ENCODE results near the gene GNAO1. TPM values are rescaled to one million over a fixed set of nuclear protein-coding genes. Genes with fewer than 3 reads are reported as not detected.
"Not testable (repeated sequence)": the region's sequence is repeated elsewhere in the genome, so short reads cannot be mapped to it uniquely, and the experiment has no call there.

Gene GNAO1
- total RNA-seq, 1 donor from 2014 or later, result 1.8 TPM

GRCh38 chr16:56365552-56365951 is 174.3 kb downstream of the GNAO1 start:
- DNase-seq, result no peak

DNA sequence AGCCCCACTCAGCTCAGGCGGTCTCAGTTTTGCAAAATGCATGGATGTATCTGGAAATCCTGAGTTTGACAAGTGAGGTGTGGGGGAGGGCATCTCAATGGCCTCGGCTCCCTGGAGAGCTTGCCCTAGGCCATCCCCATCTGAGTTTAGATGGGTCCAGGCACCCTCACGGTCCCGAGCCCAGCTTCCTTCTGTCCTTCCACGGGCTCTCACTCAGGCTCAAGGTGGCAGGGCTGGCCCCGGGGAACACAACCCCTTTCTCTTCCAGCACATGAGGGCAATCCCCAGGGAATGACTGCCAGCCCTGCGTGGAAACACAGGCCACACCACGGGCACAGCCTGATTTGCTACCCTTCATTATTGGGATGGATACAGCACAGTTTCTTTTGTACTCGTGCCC is 175.7 kb downstream of the GNAO1 start:
- DNase-seq, result no peak

DNA sequence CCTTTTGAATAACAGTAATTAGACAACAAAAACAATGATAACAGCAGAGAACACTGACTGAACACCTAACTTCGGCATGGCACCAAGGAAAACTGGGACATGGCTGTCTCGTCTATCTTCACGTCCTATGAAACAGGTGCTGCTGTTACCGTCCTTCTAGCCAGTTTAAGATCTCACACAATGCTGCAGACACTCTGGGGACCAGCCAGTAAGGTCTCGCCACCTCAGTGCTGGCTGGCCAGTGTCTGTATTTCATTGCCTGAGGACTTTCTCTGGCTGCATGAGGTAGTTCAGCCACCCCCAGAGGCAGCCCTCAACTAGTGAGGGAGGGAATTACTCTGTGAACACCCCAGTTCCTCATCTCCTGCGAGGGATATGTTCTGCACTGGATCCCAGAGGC is 176.5 kb downstream of the GNAO1 start:
- no peak for DNase-seq

GRCh38 chr16:56368545-56368944 is 177.3 kb downstream of the GNAO1 start:
- DNase-seq, result no peak

DNA sequence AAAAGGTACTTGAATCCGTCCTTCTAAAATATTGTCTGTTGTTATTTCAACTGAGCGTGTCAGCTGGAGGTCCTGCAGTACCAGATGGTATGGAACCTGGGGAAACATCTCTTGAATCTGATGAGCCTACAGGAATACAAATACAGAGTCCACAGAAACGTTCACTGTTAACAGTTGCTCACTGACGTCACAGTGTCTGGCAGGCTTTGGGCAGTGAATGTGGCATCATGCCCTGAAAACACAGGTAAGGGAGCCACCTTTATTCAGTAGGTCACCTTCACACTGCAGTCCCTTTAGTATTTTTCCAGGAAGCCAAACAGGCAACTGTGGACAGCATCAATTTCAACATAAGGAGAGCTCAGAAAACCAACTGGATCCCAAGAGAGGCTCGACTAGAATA is 177.9 kb downstream of the GNAO1 start:
- no peak for DNase-seq

DNA sequence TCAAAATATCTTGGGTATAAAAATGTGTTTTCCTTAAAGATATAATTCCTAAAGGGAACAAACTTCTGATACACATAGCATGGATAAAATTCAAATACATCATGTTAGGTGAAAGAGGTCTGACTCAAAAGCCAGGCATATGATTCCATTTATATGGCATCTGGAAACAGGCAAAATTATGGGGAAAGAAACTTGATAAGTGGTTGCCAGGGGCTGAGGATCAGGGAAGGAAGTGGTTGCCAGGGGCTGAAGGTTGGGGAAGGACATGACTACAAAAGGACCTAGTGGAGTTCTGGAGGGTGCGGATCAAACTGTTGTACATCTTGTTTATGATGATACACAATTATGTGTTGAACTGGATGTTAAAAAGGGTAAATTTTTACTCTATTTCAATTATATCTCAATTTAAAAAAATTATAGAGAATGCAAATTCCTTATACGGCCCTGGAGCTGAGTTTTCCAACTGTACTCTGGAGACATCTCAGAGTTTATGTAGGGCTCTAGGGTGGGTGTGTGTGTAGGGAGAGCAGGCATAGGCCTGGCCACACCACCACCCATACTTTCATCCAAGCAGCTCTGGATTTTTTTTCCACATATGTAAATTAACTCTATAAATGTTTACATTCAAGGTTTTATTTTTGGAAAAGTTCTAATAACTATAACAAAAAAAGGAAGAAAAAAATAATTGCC is 179.0 kb downstream of the GNAO1 start:
- DNase-seq, result no peak

GRCh38 chr16:56370875-56371659 is 179.8 kb downstream of the GNAO1 start:
- DNase-seq, result no peak

GRCh38 chr16:56371660-56371937 is 180.3 kb downstream of the GNAO1 start:
- no peak for DNase-seq

DNA sequence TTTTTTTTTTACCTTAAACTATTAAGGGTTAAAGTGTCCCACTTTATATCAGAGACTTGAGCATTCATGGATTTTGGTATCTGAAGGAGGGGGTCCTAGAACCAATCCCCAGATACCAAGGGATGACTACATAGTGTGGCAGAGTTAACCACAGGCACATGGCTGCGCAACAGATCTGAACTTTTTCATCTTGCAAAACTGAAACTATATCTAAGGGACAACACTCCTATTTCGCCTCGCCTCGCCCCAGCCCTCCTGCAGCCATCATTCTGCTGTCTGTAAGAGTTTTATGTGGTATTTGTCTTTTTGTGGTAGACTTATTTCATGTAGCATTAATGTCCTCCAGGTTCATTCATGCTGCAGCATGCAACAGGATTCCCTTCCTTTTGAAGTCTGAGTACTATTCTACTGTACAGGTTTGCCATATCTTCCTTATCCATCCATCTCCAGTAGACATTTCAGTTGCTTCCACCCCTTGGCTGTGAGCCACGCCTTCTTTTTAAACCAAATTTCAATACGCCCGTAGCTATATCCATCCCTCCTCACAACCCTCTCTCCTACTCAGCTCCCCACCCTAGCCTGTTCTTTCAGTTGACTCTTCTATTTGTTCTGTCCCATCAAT is 180.8 kb downstream of the GNAO1 start:
- DNase-seq, result no peak

GRCh38 chr16:56373003-56373402 is 181.7 kb downstream of the GNAO1 start:
- no peak for DNase-seq

DNA sequence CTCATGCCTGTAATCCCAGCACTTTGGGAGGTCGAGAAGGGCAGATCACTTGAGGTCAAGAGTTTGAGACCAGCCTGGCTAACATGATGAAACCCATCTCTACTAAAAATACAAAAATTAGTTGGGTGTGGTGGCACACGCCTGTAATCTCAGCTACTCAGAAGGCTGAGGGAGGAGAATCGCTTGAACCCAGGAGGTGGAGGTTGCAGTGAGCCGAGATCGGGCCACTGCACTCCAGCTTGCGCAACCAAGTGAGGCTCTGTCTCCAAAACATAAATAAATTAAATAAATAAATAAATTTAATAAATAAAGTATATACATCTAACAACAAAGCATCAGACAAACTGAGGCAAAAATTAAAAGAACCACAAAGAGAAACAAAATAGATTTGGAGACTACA is 184.5 kb downstream of the GNAO1 start:
- not testable (repeated sequence) for DNase-seq

- DNase-seq, result not testable (repeated sequence)
These were observed 187.8 kb downstream of the GNAO1 start for GRCh38 chr16:56379044-56379443.

DNA sequence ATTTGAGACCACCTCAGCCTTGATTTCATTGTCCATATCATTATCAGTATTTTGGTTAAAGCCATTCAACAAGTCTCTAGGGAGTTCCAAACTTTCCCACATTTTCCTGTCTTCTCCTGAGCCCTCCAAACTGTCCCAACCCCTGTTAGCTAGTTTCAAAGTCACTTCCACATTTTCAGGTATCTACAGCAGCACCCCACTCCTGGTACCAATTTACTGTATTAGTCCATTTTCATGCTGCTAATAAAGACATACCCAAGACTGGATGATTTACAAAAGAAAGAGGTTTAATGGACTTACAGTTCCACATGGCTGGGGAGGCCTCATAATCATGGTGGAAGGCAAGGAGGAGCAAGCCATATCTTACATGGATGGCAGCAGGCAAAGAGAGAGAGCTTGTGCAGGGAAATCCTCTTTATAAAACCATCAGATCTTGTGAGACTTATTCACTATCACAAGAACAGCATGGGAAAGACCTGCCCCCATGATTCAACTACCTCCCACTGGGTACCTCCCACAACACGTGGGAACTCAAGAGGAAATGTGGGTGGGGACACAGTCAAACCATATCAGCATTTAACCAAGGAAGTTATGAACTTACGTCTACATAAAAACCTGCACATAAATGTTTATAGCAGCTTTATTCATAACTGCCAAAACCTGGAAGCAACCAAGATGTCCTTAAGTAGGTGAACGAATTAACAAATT is 189.6 kb downstream of the GNAO1 start:
- DNase-seq, result not testable (repeated sequence)

DNA sequence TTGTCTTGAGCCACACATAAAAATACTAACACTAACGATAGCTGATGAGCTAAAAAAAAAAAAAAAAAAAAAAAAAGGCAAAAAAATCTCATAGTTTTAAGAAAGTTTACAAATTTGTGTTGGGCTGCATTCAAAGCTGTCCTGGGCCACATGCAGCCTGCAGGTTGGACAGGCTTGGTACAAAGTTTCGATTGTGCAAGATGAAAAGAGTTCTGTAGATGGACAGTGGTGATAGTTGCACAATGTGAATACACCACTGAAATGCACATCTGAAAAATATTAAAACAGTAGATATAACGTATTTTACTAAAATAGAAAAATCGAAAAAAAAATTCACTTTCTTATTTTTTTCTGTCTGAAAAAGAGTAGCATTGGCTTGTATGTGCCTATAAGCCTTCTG is 191.2 kb downstream of the GNAO1 start:
- DNase-seq, result no peak

DNA sequence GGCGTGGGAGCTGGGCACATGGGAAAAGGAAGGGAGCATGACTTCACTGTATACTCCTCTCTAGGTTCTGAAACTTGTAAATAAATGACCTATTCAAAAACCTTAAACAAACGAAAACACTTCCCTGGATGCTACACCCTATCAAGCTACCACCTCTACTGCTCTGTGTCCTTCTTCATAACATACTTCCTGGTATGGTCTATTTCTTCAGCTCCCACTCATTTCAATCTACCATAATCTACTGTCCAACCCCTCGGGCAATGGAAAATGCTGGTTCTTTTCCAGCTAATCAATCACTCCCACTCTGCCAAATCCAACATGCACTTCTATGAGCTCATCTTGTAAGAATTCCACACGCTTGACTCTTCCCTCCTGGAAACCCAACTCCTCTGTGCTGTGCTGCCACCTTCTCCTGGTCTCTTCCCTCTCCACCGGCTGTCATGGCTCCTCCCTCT is 191.6 kb downstream of the GNAO1 start:
- DNase-seq, result no peak

DNA sequence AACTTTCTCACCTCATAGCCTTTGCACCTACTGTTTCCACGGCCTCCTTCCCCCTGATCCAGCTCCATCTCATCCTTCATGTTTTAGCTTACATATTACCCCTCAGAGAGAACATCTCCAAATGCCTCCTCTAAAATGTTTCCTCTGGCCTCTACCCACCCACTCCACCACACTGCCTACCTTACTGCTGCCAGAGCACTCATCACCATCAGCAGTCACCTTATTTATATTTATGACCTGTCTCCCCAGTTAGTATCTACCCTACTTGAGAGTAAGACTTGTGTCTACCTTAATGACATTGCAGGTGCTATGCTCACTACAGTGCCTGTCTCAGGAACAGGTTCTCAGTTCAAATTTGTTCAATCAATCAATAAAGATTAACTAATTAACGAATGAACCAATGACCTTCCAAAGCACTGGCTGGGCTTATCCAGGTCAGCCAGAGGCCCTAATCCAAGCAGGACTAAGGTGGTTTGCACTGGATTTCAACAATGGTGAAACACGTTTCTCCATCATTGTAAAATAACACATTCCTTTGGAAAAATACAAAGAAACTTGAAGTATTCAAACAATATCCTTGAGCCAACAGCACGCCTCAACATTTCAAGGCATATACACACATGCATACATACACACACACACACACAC is 192.9 kb downstream of the GNAO1 start:
- no peak for DNase-seq

- DNase-seq, result no peak
These were observed 196.1 kb downstream of the GNAO1 start for GRCh38 chr16:56387396-56387795.

- no peak for DNase-seq
These were observed 196.9 kb downstream of the GNAO1 start for GRCh38 chr16:56388209-56388608.

GRCh38 chr16:56389554-56389953 is 198.3 kb downstream of the GNAO1 start:
- no peak for DNase-seq

GRCh38 chr16:56396724-56397123 is 205.4 kb downstream of the GNAO1 start:
- not testable (repeated sequence) for DNase-seq

GRCh38 chr16:56399047-56399446 is 207.8 kb downstream of the GNAO1 start:
- no peak for DNase-seq

DNA sequence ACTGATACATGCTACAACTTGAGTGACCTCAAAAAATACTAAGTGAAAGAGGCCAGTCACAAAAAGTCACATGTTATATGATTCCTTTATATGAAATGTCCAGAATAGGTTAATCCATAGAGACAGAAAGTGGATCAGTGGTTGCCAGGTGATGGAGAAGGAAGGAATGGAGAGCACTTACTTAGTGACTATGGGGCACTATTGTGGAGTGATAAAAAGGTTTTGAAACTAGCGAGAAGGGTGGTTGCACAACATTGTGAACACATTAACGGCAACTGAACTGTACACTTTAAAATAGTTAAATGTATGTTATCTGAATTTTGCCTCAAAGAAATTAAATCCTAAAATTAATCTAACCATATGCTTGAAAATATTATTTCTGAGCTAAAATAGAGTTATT is 208.2 kb downstream of the GNAO1 start:
- DNase-seq, result no peak

Data from skin of body (tissue), 2 donors.